ENCODE data around the gene CENPM.

CENPM gene

GRCh38 chr22:41975299-41976069 lies 28.5 kb upstream of the CENPM start:
- peaks cover 13% of the 10 kb centered on the region for H3K4me1 Mint-ChIP-seq (ENCODE audit: low read depth)
- no peaks in the 10 kb centered on the region for H3K9me3 Mint-ChIP-seq
- H3K27me3 Mint-ChIP-seq, result peaks cover 62% of the 10 kb centered on the region
- H3K36me3 Mint-ChIP-seq (ENCODE audit: low read depth), result no peaks in the 10 kb centered on the region
- peak overlapping the region; percentile 42 for H3K27ac Mint-ChIP-seq
- peak overlapping the region; percentile 68 for H3K4me3 Mint-ChIP-seq
- no peak for DNase-seq

GRCh38 chr22:41974691-41975290 lies 27.8 kb upstream of the CENPM start:
- no peak for DNase-seq
- no peaks in the 10 kb centered on the region for H3K9me3 Mint-ChIP-seq
- peaks cover 13% of the 10 kb centered on the region for H3K4me1 Mint-ChIP-seq (ENCODE audit: low read depth)
- H3K36me3 Mint-ChIP-seq (ENCODE audit: low read depth), result no peaks in the 10 kb centered on the region
- peak overlapping the region; percentile 68 for H3K4me3 Mint-ChIP-seq
- H3K27ac Mint-ChIP-seq, result no peak overlapping the region
- H3K27me3 Mint-ChIP-seq, result peaks cover 62% of the 10 kb centered on the region

GRCh38 chr22:41971431-41971830 lies 24.5 kb upstream of the CENPM start:
- peaks cover 41% of the 10 kb centered on the region for H3K27me3 Mint-ChIP-seq
- H3K4me1 Mint-ChIP-seq (ENCODE audit: low read depth), result peaks cover 18% of the 10 kb centered on the region
- H3K27ac Mint-ChIP-seq, result no peak overlapping the region
- H3K9me3 Mint-ChIP-seq, result no peaks in the 10 kb centered on the region
- no peak overlapping the region for H3K4me3 Mint-ChIP-seq
- no peaks in the 10 kb centered on the region for H3K36me3 Mint-ChIP-seq (ENCODE audit: low read depth)
- DNase-seq, result no peak

- H3K4me3 Mint-ChIP-seq, result no peak overlapping the region
- no peaks in the 10 kb centered on the region for H3K9me3 Mint-ChIP-seq
- DNase-seq, result no peak
- H3K27me3 Mint-ChIP-seq, result peaks cover 33% of the 10 kb centered on the region
- H3K4me1 Mint-ChIP-seq (ENCODE audit: low read depth), result peaks cover 11% of the 10 kb centered on the region
- no peaks in the 10 kb centered on the region for H3K36me3 Mint-ChIP-seq (ENCODE audit: low read depth)
- H3K27ac Mint-ChIP-seq, result no peak overlapping the region
Observed at GRCh38 chr22:41970601-41971000, 23.6 kb upstream of the CENPM start.

GRCh38 chr22:41969110-41969646 lies 22.2 kb upstream of the CENPM start, which contains the start of gene SEPTIN3:
Gene SEPTIN3, plus strand, starts transcription at chr22:41969443. Its CDS starts 2,050 bp downstream, at chr22:41971493.
- H3K4me3 Mint-ChIP-seq, result no peak within 1 kb of the TSS
- DNase-seq, result no peak
- H3K4me1 Mint-ChIP-seq (ENCODE audit: low read depth), result peaks cover 5% of the 10 kb centered on the region
- no peaks in the 10 kb centered on the region for H3K9me3 Mint-ChIP-seq
- H3K36me3 Mint-ChIP-seq (ENCODE audit: low read depth), result no peaks in the 10 kb centered on the region
- H3K27ac Mint-ChIP-seq, result no peak within 1 kb of the TSS
- peaks cover 21% of the 10 kb centered on the region for H3K27me3 Mint-ChIP-seq

- H3K4me3 Mint-ChIP-seq, result no peak overlapping the region
- H3K9me3 Mint-ChIP-seq, result no peaks in the 10 kb centered on the region
- H3K27ac Mint-ChIP-seq, result no peak overlapping the region
- no peaks in the 10 kb centered on the region for H3K36me3 Mint-ChIP-seq (ENCODE audit: low read depth)
- DNase-seq, result no peak
- H3K27me3 Mint-ChIP-seq, result peaks cover 18% of the 10 kb centered on the region
- H3K4me1 Mint-ChIP-seq (ENCODE audit: low read depth), result peaks cover 5% of the 10 kb centered on the region
Observed at GRCh38 chr22:41968601-41969000, 21.6 kb upstream of the CENPM start.

GRCh38 chr22:41966607-41967240 lies 19.8 kb upstream of the CENPM start:
- Mint-ChIP-seq H3K27ac (no peak overlapping the region), H3K36me3 (ENCODE audit: low read depth) (no peaks in the 10 kb centered on the region), H3K27me3 (peaks cover 5% of the 10 kb centered on the region), H3K9me3 (no peaks in the 10 kb centered on the region), H3K4me3 (no peak overlapping the region), H3K4me1 (ENCODE audit: low read depth) (peaks cover 5% of the 10 kb centered on the region)
- peak; percentile 49 for DNase-seq

- Mint-ChIP-seq H3K27me3 (no peaks in the 10 kb centered on the region), H3K9me3 (no peaks in the 10 kb centered on the region), H3K36me3 (ENCODE audit: low read depth) (no peaks in the 10 kb centered on the region), H3K4me1 (ENCODE audit: low read depth) (peaks cover 5% of the 10 kb centered on the region), H3K4me3 (no peak overlapping the region), H3K27ac (no peak overlapping the region)
- no peak for DNase-seq
Observed at GRCh38 chr22:41966225-41966606, 19.3 kb upstream of the CENPM start.

GRCh38 chr22:41964112-41964491 lies 17.1 kb upstream of the CENPM start:
- Mint-ChIP-seq H3K36me3 (ENCODE audit: low read depth) (no peaks in the 10 kb centered on the region), H3K9me3 (no peaks in the 10 kb centered on the region), H3K27ac (no peak overlapping the region), H3K4me3 (no peak overlapping the region), H3K4me1 (ENCODE audit: low read depth) (peaks cover 5% of the 10 kb centered on the region), H3K27me3 (no peaks in the 10 kb centered on the region)
- DNase-seq, result no peak

GRCh38 chr22:41963453-41964111 lies 16.6 kb upstream of the CENPM start:
- no peaks in the 10 kb centered on the region for H3K36me3 Mint-ChIP-seq (ENCODE audit: low read depth)
- no peaks in the 10 kb centered on the region for H3K27me3 Mint-ChIP-seq
- H3K27ac Mint-ChIP-seq, result no peak overlapping the region
- DNase-seq, result no peak
- H3K4me1 Mint-ChIP-seq (ENCODE audit: low read depth), result peaks cover 5% of the 10 kb centered on the region
- no peak overlapping the region for H3K4me3 Mint-ChIP-seq
- no peaks in the 10 kb centered on the region for H3K9me3 Mint-ChIP-seq

- Mint-ChIP-seq H3K4me3 (no peak overlapping the region), H3K27ac (no peak overlapping the region), H3K4me1 (ENCODE audit: low read depth) (peaks cover 4% of the 10 kb centered on the region), H3K36me3 (ENCODE audit: low read depth) (no peaks in the 10 kb centered on the region), H3K27me3 (no peaks in the 10 kb centered on the region), H3K9me3 (no peaks in the 10 kb centered on the region)
- no peak for DNase-seq
Observed at GRCh38 chr22:41957941-41958556, 11.1 kb upstream of the CENPM start.

- Mint-ChIP-seq H3K4me1 (ENCODE audit: low read depth) (peaks cover 18% of the 10 kb centered on the region), H3K27me3 (no peaks in the 10 kb centered on the region), H3K4me3 (no peak overlapping the region), H3K9me3 (no peaks in the 10 kb centered on the region), H3K36me3 (ENCODE audit: low read depth) (no peaks in the 10 kb centered on the region), H3K27ac (no peak overlapping the region)
- DNase-seq, result no peak
Observed at GRCh38 chr22:41952713-41953112, 5.8 kb upstream of the CENPM start.

GRCh38 chr22:41951898-41952474 lies 5.0 kb upstream of the CENPM start, which contains the start of gene SMIM45:
Gene SMIM45, plus strand, starts transcription at chr22:41952150.
- Mint-ChIP-seq H3K36me3 (ENCODE audit: low read depth) (peaks cover 1% of the 10 kb centered on the region), H3K27me3 (no peaks in the 10 kb centered on the region), H3K27ac (no peak within 1 kb of the TSS), H3K4me1 (ENCODE audit: low read depth) (peaks cover 21% of the 10 kb centered on the region), H3K4me3 (no peak within 1 kb of the TSS), H3K9me3 (no peaks in the 10 kb centered on the region)
- DNase-seq, result no peak

Measured in activated T-cell treated with anti-CD3 and anti-CD28 coated beads, Interleukin-2, amount 50 U/mL, for 24 hours (primary cell).